Progenitor cell of endocrine pancreas (in vitro differentiated cells): Measurements from ENCODE around the gene PRDX5. TPM values are rescaled to one million over a fixed set of nuclear protein-coding genes. Genes with fewer than 3 reads are reported as not detected.

Source experiments
- DNase-seq: peaks from one replicate; pipeline ENCODE4 v3.0.0; 2021; ENCODE audit warnings: low spot score; ENCODE audit not compliant: unreplicated experiment
- H3K27ac Mint-ChIP-seq: 2 replicates; pipeline ENCODE4 v1.8.0; 2021; ENCODE audit warnings: mild to moderate bottlenecking, moderate library complexity, mixed read lengths
- H3K27me3 Mint-ChIP-seq: 2 replicates; pipeline ENCODE4 v1.8.0; 2021; ENCODE audit warnings: mixed read lengths
- H3K36me3 Mint-ChIP-seq: 2 replicates; pipeline ENCODE4 v1.8.0; 2022; ENCODE audit warnings: mixed read lengths; ENCODE audit not compliant: insufficient read depth
- H3K4me1 Mint-ChIP-seq: 2 replicates; pipeline ENCODE4 v1.8.0; 2021; ENCODE audit warnings: low read depth, mixed read lengths
- H3K4me3 Mint-ChIP-seq: 2 replicates; pipeline ENCODE4 v1.8.0; 2021; ENCODE audit warnings: low read depth, mild to moderate bottlenecking, moderate library complexity, mixed read lengths
- H3K9me3 Mint-ChIP-seq: 2 replicates; pipeline ENCODE4 v1.8.0; 2021; ENCODE audit warnings: low read depth, mixed read lengths
- total RNA-seq: library from RNA; stranded (reverse); gene quantifications from 2 replicates; pipeline ENCODE4 v1.2.1, GENCODE V29; 2021
- TF ChIP-seq, protein P1 (sequence below): fragments of 200-600 bp; sonication (generic); IDR thresholded peaks from one replicate; pipeline ENCODE4 v1.5.0; 2021; ENCODE audit warnings: antibody characterized with exemption, mild to moderate bottlenecking; ENCODE audit not compliant: unreplicated experiment

The PRDX5 gene
- total RNA-seq, 1 donor from 2014 or later, result 171 TPM

- Mint-ChIP-seq H3K36me3 (no peaks in the 10 kb centered on the region), H3K4me3 (no peak overlapping the region), H3K27ac (no peak overlapping the region), H3K9me3 (no peaks in the 10 kb centered on the region), H3K4me1 (no peaks in the 10 kb centered on the region), H3K27me3 (peaks cover 31% of the 10 kb centered on the region)
- TF ChIP-seq, protein P1, sequence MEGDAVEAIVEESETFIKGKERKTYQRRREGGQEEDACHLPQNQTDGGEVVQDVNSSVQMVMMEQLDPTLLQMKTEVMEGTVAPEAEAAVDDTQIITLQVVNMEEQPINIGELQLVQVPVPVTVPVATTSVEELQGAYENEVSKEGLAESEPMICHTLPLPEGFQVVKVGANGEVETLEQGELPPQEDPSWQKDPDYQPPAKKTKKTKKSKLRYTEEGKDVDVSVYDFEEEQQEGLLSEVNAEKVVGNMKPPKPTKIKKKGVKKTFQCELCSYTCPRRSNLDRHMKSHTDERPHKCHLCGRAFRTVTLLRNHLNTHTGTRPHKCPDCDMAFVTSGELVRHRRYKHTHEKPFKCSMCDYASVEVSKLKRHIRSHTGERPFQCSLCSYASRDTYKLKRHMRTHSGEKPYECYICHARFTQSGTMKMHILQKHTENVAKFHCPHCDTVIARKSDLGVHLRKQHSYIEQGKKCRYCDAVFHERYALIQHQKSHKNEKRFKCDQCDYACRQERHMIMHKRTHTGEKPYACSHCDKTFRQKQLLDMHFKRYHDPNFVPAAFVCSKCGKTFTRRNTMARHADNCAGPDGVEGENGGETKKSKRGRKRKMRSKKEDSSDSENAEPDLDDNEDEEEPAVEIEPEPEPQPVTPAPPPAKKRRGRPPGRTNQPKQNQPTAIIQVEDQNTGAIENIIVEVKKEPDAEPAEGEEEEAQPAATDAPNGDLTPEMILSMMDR, result peak; percentile 49
- peak; percentile 68 for DNase-seq
Observed at GRCh38 chr11:64341851-64342791, 24.2 kb downstream of the PRDX5 start.

DNA sequence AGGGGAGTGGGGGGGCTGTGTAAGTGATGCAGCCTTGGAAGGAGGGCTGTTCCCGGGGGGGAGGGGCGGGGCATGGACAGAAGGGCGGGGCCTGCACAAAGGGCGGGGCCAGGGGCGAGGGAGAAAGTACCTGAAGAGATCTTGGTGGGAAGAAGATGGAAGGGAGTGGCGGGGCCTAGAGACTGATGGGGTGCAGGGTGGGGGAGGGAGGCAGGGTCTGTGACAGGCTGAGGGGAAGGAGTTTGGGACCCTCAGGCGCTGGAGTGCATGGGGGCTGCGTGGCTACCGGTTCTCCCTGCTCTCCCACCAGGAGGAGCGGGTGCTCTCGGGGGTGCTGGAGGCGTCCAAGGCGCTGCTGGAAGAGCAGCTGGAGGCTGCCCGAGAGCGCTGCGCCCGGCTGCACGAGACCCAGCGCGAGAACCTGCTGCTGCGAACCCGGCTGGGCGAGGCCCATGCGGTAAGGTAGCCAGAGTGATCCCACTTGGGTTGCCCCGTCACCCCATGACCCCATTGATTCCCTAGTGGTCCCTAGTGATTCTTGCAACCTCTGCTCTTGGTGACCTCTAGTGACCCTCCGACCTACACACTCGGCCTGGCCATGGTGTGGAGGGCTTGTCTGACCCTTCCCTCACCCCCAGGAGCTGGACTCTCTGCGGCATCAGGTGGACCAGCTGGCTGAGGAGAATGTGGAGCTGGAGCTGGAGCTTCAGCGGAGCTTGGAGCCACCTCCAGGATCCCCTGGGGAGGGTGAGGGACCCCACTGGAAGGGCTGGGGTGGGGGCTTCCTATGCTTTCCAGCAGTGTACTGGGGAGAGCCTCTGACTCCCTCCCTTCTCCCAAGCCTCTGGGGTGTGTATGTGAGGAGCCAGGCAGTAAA lies 25.2 kb downstream of the PRDX5 start:
- TF ChIP-seq, protein P1, result no peak
- H3K27ac Mint-ChIP-seq, result no peak overlapping the region
- H3K4me3 Mint-ChIP-seq, result no peak overlapping the region
- no peaks in the 10 kb centered on the region for H3K36me3 Mint-ChIP-seq
- H3K4me1 Mint-ChIP-seq, result no peaks in the 10 kb centered on the region
- DNase-seq, result no peak
- no peaks in the 10 kb centered on the region for H3K9me3 Mint-ChIP-seq
- peaks cover 30% of the 10 kb centered on the region for H3K27me3 Mint-ChIP-seq

DNA sequence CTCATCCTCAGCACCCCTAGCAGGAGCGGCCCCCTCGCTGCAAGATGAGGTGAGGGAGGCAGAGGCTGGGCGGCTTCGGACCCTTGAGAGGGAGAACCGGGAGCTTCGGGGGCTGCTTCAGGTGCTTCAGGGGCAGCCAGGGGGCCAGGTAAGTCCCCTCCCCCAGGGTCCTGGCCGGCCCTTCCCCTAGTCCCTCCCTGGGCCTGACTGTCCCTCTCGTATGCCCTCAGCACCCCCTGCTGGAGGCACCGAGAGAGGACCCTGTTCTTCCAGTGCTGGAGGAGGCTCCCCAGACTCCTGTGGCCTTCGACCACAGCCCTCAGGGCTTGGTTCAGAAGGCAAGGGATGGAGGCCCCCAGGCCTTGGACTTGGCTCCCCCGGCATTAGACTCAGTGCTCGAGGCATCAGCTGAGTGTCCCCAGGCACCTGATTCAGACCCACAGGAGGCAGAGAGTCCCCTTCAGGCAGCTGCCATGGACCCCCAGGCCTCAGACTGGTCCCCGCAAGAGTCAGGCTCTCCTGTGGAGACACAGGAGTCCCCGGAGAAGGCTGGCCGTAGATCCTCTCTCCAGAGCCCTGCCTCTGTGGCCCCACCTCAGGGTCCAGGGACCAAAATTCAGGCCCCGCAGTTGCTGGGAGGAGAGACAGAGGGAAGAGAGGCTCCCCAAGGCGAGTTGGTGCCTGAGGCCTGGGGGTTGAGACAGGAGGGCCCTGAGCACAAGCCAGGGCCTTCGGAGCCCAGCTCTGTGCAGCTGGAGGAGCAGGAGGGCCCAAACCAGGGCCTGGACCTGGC lies 26.0 kb downstream of the PRDX5 start:
- Mint-ChIP-seq H3K36me3 (no peaks in the 10 kb centered on the region), H3K4me3 (no peak overlapping the region), H3K27me3 (peaks cover 26% of the 10 kb centered on the region), H3K9me3 (no peaks in the 10 kb centered on the region), H3K4me1 (no peaks in the 10 kb centered on the region), H3K27ac (no peak overlapping the region)
- no peak for DNase-seq
- TF ChIP-seq, protein P1, result peak; percentile 32

DNA sequence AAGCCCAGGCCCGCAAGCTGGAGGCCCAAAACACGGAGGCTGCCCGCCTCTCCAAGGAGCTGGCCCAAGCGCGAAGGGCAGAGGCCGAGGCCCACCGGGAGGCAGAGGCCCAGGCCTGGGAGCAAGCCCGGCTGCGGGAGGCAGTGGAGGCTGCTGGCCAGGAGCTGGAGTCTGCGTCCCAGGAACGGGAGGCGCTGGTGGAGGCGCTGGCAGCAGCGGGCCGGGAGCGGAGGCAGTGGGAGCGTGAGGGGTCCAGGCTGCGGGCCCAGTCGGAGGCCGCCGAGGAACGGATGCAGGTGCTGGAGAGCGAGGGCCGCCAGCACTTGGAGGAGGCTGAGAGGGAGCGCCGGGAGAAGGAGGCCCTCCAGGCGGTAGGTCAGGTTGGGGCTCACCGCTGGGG lies 26.9 kb downstream of the PRDX5 start:
- TF ChIP-seq, protein P1, result no peak

More for the DNA sequence above, 26.9 kb downstream of the PRDX5 start:
- Mint-ChIP-seq H3K27me3 (peaks cover 17% of the 10 kb centered on the region), H3K36me3 (no peaks in the 10 kb centered on the region), H3K9me3 (no peaks in the 10 kb centered on the region), H3K4me3 (no peak overlapping the region), H3K4me1 (no peaks in the 10 kb centered on the region), H3K27ac (no peak overlapping the region)
- DNase-seq, result no peak
